AG04449 (cell line): ENCODE measurements around the gene TRIM44.
"Not testable (repeated sequence)": the region's sequence is repeated elsewhere in the genome, so short reads cannot be mapped to it uniquely, and the experiment has no call there.

Experiments
- CTCF ChIA-PET: fragments of 350-600 bp; formaldehyde crosslinking; extraction: SDS; loops from one replicate; lab custom pipeline; 2021; ENCODE audit warnings: antibody characterized with exemption; lab: Yijun Ruan, JAX
- POLR2A ChIA-PET: fragments of 400-600, 350-600 bp; formaldehyde crosslinking; extraction: SDS; loops from one replicate; lab custom pipeline; 2020; ENCODE audit warnings: antibody characterized with exemption, inconsistent platforms; lab: Yijun Ruan, JAX
- DNase-seq: peaks from one replicate; pipeline ENCODE4 v3.0.0-alpha.2; 2010; ENCODE audit warnings: low read depth, low spot score
- H3K4me3 ChIP-seq: 2 replicates; pipeline ENCODE4 v1.5.1; 2011; ENCODE audit warnings: low read depth, mild to moderate bottlenecking, control low read depth, low read length
- CTCF ChIP-seq: IDR thresholded peaks from one replicate; pipeline ENCODE4 v1.5.1; 2011; ENCODE audit warnings: mild to moderate bottlenecking, moderate library complexity, low read length, control low read depth, inconsistent platforms; ENCODE audit not compliant: insufficient read depth; ENCODE audit errors: missing control alignments

Gene TRIM44

DNA sequence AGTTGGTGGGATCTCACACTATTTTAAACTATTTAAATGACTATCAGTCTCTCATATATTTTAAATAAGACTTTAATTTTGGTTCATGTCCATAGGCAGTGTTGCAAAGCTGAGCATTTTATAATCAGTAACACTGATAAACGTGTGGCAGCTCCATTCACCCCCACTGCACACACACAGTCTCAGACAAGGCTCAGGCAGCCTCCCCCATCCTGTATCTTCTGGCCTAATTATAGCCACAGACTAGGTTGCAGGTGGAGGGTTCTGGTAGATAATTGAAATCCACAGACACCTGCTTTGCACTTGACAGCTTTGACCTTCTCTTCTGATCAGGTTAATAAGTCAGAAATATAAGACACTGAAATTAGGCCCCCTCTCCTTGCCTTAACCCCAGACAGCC, 162.8 kb downstream of the TRIM44 start:
- no peak for DNase-seq
- no peak overlapping the region for H3K4me3 ChIP-seq
- ChIA-PET POLR2A (no interaction called here), CTCF (interaction anchor here (1.0 to 7.7 kb wide), 9 partner anchors 8 to 442 kb away, joined by 4 to 197 read pairs (median 5); no protein-coding TSS in a partner anchor)
- TF ChIP-seq CTCF: no peak

DNA sequence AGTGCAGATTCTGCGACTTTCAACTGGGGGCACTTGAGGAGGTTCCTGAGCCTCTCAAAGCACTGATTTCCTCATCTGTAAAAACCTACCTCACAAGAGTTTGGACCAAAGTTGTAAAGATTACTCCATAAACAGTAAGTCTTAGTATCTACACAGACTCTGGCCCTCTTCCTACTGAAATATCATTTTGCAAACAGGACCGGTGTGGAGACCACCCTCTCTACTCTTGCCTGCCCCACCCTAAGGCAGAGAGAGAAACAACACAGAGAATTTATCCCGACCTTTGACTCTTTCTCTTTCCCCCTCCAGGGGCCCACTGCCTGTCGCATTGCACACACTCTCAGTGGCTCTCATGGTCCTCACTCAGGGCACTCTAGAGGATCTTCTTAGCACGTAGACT, 163.4 kb downstream of the TRIM44 start:
- no peak overlapping the region for H3K4me3 ChIP-seq
- ChIA-PET CTCF (interaction anchor here (0.8 to 7.7 kb wide), 6 partner anchors 8 to 444 kb away, joined by 3 to 197 read pairs (median 4); no protein-coding TSS in a partner anchor), POLR2A (no interaction called here)
- no peak for TF ChIP-seq CTCF
- DNase-seq: no peak

DNA sequence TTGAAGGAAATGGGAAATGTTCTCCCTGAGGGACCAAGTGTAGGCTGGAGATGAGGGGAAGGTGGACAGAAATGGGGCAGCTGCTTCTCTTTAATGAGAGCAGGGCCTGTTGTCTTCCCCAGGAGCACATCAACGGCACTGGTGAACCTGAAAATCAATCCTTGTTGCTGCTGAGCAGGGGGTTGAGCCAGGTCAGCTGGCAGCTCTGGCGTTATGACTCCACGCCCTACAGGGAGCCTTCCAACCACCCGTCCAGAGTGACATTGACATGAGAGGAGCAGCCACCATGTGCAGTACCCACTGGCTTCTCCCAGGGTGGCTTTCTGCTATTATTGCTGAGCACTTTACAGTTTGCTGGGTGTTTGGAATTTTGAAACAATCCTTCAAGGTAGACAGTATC, 164.4 kb downstream of the TRIM44 start:
- no peak for DNase-seq
- TF ChIP-seq CTCF: no peak
- H3K4me3 ChIP-seq: no peak overlapping the region
- ChIA-PET CTCF (interaction anchor here (7.7 kb wide), 1 partner anchor 26 kb away, joined by 197 read pairs; no protein-coding TSS in a partner anchor), POLR2A (no interaction called here)

DNA sequence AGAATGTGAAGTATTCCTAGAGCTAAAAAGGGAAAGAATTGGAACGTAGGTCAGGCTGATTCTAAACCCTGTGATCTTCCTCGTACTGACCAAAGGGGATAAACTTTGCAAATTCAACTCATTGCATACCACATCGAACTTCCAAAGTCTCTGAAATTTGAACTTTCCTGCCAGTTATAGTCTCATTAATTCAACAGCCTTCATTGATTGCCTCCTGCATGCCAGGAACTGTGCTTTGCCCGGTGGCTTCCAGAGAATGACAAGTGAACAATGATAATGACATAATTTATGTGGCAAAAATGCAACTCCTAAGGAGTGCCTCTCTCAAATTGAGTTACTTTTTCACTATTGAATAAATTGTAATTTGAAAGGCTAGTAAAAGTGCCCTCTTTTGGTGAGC, 173.6 kb downstream of the TRIM44 start:
- CTCF ChIA-PET: interaction anchor here (1.4 to 9.2 kb wide), 2 partner anchors 15 to 186 kb away, joined by 3 to 99 read pairs; no protein-coding TSS in a partner anchor

DNA sequence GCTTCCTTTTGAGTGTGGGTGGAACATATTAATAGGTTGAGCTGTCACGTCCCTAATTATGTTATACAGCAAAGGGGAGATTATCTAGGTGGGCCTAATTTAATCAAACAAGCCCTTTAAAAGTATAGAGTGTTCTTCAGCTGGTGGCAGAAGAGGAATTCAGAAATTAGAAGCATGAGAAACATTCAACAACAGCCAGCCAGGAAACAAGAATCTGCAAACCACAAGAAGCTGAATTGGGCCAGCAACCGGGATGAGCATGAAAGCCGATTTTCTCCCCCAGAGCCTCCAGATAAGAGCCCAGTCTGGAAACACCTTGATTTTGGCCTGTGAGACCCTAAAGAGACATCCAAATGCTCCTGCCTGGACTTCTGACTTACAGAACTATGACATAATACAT, 175.5 kb downstream of the TRIM44 start:
- no peak for DNase-seq
- ChIA-PET POLR2A (no interaction called here), CTCF (interaction anchor here (1.4 to 2.7 kb wide), 4 partner anchors 9 to 423 kb away, joined by 3 to 10 read pairs (median 4); no protein-coding TSS in a partner anchor)
- no peak overlapping the region for H3K4me3 ChIP-seq
- no peak for TF ChIP-seq CTCF

More for the DNA sequence above, 173.6 kb downstream of the TRIM44 start:
- H3K4me3 ChIP-seq: no peak overlapping the region
- DNase-seq: no peak
- TF ChIP-seq CTCF: no peak
- POLR2A ChIA-PET: no interaction called here

DNA sequence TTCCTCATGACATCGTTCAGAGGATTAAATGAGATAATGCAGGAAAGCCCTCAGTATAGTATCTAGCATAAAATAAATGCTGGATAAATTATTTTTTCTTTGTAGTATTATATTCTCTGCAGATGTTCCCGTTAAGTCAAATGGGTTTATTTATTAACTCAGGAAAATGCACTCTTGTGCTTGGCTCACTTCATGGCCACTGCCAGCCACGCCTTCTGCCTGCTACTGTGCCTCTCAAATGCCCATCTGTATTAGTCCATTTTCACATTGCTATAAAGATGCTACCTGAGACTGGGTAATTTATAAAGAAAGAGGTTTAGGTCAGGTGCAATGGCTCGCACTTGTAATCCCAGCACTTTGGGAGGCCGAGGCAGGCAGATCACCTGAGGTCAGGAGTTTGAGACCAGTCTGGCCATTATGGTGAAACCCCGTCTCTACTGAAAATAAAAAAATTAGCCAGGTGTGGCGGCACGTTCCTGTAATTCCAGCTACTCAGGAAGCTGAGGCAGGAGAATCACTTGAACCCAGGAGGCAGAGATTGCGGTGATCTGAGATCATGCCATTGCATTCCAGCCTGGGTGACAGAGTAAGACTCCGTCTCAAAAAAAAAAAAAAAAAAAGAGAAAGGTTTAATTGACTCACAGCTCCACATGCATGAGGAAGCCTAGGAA, 176.3 kb downstream of the TRIM44 start:
- H3K4me3 ChIP-seq, DNase-seq, POLR2A ChIA-PET: not testable (repeated sequence)
- CTCF ChIA-PET: interaction anchor here (1.4 to 2.7 kb wide), 4 partner anchors 10 to 422 kb away, joined by 3 to 10 read pairs (median 4); no protein-coding TSS in a partner anchor
